PC-9 (cell line): ENCODE measurements around the gene INTS11. TPM values are rescaled to one million over a fixed set of nuclear protein-coding genes. Genes with fewer than 3 reads are reported as not detected.

Experiments used
- BruUV-seq: library from RNA; stranded (reverse); fragments of 400-500 nt; replicated peaks from 2 replicates; lab custom pipeline; 2021; lab: Mats Ljungman, UMichigan
- CTCF ChIA-PET: fragments of 300-600 bp; sonication (Branson Sonifier 250); formaldehyde crosslinking; loops from one replicate; lab custom pipeline; 2022; ENCODE audit warnings: antibody characterized with exemption; lab: Charles Lee
- POLR2A ChIA-PET: fragments of 300-600 bp; sonication (Branson Sonifier 250); formaldehyde crosslinking; loops from one replicate; lab custom pipeline; 2022; ENCODE audit warnings: antibody characterized with exemption; ENCODE audit not compliant: unreplicated experiment; lab: Charles Lee
- DNase-seq, 2 experiments: peaks; one replicate each; pipeline versions ENCODE4 v3.0.0 to v3.0.0-alpha.2; 2015 to 2022; ENCODE audit warnings: mixed read lengths in 1 of 2
- H2AFZ ChIP-seq: fragments of 200-600 bp; sonication (generic); 2 replicates; pipeline ENCODE4 v1.8.1; 2017; ENCODE audit warnings: antibody characterized with exemption
- H3F3A ChIP-seq: fragments of 200-600 bp; sonication (generic); 2 replicates; pipeline ENCODE4 v1.8.1; 2017; ENCODE audit warnings: antibody characterized with exemption, mild to moderate bottlenecking, low read depth; ENCODE audit not compliant: insufficient read depth
- H3K27ac ChIP-seq: fragments of 200-600 bp; sonication (generic); 2 replicates; pipeline ENCODE4 v1.6.1; 2016; ENCODE audit warnings: mixed run types
- H3K27me3 ChIP-seq: fragments of 200-600 bp; sonication (generic); 2 replicates; pipeline ENCODE4 v1.6.1; 2016; ENCODE audit warnings: low read depth, mixed run types; ENCODE audit not compliant: insufficient read depth
- H3K36me3 ChIP-seq: fragments of 200-600 bp; sonication (generic); 2 replicates; pipeline ENCODE4 v1.6.1; 2016; ENCODE audit warnings: low read depth, mixed run types
- H3K4me1 ChIP-seq: fragments of 200-600 bp; sonication (generic); replicated peaks from 2 replicates; pipeline ENCODE4 v1.6.1; 2016; ENCODE audit warnings: mixed run types; ENCODE audit not compliant: insufficient read depth
- H3K4me2 ChIP-seq: fragments of 200-600 bp; sonication (generic); 2 replicates; pipeline ENCODE4 v1.6.1; 2017; ENCODE audit warnings: mixed run types
- H3K4me3 ChIP-seq: fragments of 200-600 bp; sonication (generic); 2 replicates; pipeline ENCODE4 v1.6.1; 2016; ENCODE audit warnings: mixed run types
- H3K79me2 ChIP-seq: fragments of 200-600 bp; sonication (generic); 2 replicates; pipeline ENCODE4 v1.6.1; 2017; ENCODE audit warnings: low read depth, mixed run types
- H3K9me2 ChIP-seq: fragments of 200-600 bp; sonication (generic); 2 replicates; pipeline ENCODE4 v1.8.1; 2017; ENCODE audit warnings: mild to moderate bottlenecking; ENCODE audit not compliant: insufficient read depth
- H3K9me3 ChIP-seq: fragments of 200-600 bp; sonication (generic); 2 replicates; pipeline ENCODE4 v1.8.1; 2016; ENCODE audit warnings: low read depth; ENCODE audit not compliant: insufficient read depth
- H4K20me1 ChIP-seq: fragments of 200-600 bp; sonication (generic); 2 replicates; pipeline ENCODE4 v1.8.1; 2017; ENCODE audit not compliant: insufficient read depth
- EZH2 ChIP-seq: fragments of 200-600 bp; sonication (generic); IDR thresholded peaks from 2 replicates; pipeline ENCODE4 v1.8.0; 2017; ENCODE audit warnings: antibody characterized with exemption, low read depth
- intact Hi-C: fragments of 100-400 bp; cut with micrococcal nuclease; formaldehyde crosslinking; loops from one replicate; pipeline ENCODE4 v1.10.0; 2022; ENCODE audit not compliant: unreplicated experiment
- total RNA-seq: library from RNA; stranded (reverse); gene quantifications from 2 replicates; pipeline ENCODE4 v1.2.3, GENCODE V29; 2021
- TF ChIP-seq, protein P1 (sequence below): fragments of 200-600 bp; sonication (generic); conservative IDR thresholded peaks from 2 replicates; pipeline ENCODE4 v1.6.1; 2017; ENCODE audit warnings: mixed run types, antibody characterized with exemption, mild to moderate bottlenecking, moderate library complexity

Gene INTS11
- total RNA-seq, 1 experiment from 2014 or later: 130 TPM

DNA sequence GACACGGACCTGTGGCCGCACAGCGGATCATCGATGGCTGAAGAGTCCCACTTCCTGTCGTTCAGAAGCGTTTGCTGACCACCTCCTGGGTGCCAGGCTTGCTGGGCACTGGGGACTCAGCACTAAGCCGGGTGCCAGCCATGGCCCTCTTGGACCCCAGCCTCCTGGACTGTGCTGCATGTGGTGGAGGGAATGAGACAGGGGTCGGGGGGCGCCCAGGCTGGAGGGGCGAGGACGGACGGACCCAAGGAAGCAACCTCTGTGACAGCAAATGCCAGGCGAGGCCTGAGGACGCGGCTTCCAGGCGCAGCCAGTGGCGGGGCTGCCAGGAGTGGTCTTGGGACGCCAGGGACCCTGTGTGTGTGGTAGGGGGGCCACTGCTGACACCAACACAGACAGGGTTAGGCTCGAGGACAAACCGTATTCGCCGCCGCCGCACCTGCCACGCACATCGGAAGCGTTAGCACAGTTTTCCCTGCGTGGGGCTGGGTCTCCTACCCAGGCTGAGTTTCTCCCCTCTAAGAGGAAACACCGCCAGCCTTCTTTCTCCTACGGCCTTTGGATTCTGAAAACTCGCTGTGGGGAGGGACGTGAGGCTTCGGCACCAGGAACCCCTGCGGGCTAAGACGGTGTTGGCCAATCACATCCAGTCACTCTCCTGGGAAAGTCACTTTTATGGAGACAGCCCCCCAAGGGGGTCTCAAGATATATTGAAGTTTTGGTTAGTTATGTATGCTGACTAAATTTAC is 36.9 kb upstream of the INTS11 start:
- peaks cover 33% of the 10 kb centered on the region; the same call in 1 of the 2 replicates for H3F3A ChIP-seq
- ChIA-PET POLR2A (no interaction called here), CTCF (no interaction called here)
- no peaks in the 10 kb centered on the region for H3K36me3 ChIP-seq
- TF ChIP-seq, protein P1, sequence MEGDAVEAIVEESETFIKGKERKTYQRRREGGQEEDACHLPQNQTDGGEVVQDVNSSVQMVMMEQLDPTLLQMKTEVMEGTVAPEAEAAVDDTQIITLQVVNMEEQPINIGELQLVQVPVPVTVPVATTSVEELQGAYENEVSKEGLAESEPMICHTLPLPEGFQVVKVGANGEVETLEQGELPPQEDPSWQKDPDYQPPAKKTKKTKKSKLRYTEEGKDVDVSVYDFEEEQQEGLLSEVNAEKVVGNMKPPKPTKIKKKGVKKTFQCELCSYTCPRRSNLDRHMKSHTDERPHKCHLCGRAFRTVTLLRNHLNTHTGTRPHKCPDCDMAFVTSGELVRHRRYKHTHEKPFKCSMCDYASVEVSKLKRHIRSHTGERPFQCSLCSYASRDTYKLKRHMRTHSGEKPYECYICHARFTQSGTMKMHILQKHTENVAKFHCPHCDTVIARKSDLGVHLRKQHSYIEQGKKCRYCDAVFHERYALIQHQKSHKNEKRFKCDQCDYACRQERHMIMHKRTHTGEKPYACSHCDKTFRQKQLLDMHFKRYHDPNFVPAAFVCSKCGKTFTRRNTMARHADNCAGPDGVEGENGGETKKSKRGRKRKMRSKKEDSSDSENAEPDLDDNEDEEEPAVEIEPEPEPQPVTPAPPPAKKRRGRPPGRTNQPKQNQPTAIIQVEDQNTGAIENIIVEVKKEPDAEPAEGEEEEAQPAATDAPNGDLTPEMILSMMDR: no peak
- TF ChIP-seq EZH2: no peak
- peaks cover 34% of the 10 kb centered on the region for H3K4me1 ChIP-seq
- DNase-seq: peak in 1 of 2 experiments; percentile 31
- no peaks in the 10 kb centered on the region for H3K9me2 ChIP-seq
- H4K20me1 ChIP-seq: no peaks in the 10 kb centered on the region
- H2AFZ ChIP-seq: no peak overlapping the region
- TSS peak; percentile 12 for BruUV-seq
- no peak overlapping the region for H3K4me3 ChIP-seq
- H3K79me2 ChIP-seq: no peaks in the 10 kb centered on the region
- no peaks in the 10 kb centered on the region for H3K27me3 ChIP-seq
- no peaks in the 10 kb centered on the region for H3K9me3 ChIP-seq
- intact Hi-C loops: no loop called here
- H3K4me2 ChIP-seq: peak overlapping the region; percentile 62
- H3K27ac ChIP-seq: no peak overlapping the region

DNA sequence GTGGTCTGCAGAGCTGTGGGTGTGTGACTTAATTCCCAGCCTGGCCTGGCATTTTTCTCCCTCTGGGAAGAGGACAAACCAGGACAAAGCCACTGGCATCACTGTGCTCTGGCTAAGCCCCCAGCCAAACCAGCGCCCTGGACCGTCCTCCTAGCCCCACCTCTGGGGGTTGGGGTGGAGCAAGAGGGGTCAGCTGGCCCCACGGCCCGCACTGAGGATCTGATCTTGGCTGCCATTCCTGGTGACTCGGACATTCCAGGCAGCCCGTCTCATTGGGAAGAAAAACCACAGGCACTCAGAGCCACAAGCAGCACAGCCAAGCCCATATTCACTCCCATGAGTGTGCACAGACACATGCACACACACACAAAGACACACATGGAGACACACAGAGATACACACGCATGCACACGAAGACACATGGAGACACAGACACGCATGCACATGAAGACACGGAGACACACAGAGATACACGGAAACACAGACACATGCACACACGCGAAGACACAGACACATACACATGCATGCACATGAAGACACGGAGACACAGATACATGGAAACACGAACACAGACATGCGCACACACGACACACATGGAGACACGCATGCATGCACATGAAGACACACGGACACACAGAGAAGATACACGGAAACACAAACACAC is 36.2 kb upstream of the INTS11 start:
- BruUV-seq: no TSS peak
- no peaks in the 10 kb centered on the region for H4K20me1 ChIP-seq
- no peaks in the 10 kb centered on the region for H3K9me3 ChIP-seq
- intact Hi-C loops: no loop called here
- no peaks in the 10 kb centered on the region for H3K9me2 ChIP-seq
- H3K4me3 ChIP-seq: no peak overlapping the region
- POLR2A ChIA-PET: interaction anchor here (0.6 to 0.8 kb wide), 2 partner anchors 14 to 77 kb away, joined by 4 to 8 read pairs; partner anchors contain the start of gene AURKAIP1
- CTCF ChIA-PET: no interaction called here
- H3K4me1 ChIP-seq: peaks cover 34% of the 10 kb centered on the region
- peak; percentile 78 to 91 for DNase-seq
- TF ChIP-seq, protein P1: no peak
- TF ChIP-seq EZH2: no peak
- H3K27ac ChIP-seq: peak overlapping the region; percentile 24; the same call in 1 of the 2 replicates
- H3K79me2 ChIP-seq: no peaks in the 10 kb centered on the region
- H2AFZ ChIP-seq: no peak overlapping the region
- no peaks in the 10 kb centered on the region for H3K36me3 ChIP-seq
- peaks cover 29% of the 10 kb centered on the region; the same call in 1 of the 2 replicates for H3F3A ChIP-seq
- peak overlapping the region; percentile 62 for H3K4me2 ChIP-seq
- H3K27me3 ChIP-seq: no peaks in the 10 kb centered on the region

DNA sequence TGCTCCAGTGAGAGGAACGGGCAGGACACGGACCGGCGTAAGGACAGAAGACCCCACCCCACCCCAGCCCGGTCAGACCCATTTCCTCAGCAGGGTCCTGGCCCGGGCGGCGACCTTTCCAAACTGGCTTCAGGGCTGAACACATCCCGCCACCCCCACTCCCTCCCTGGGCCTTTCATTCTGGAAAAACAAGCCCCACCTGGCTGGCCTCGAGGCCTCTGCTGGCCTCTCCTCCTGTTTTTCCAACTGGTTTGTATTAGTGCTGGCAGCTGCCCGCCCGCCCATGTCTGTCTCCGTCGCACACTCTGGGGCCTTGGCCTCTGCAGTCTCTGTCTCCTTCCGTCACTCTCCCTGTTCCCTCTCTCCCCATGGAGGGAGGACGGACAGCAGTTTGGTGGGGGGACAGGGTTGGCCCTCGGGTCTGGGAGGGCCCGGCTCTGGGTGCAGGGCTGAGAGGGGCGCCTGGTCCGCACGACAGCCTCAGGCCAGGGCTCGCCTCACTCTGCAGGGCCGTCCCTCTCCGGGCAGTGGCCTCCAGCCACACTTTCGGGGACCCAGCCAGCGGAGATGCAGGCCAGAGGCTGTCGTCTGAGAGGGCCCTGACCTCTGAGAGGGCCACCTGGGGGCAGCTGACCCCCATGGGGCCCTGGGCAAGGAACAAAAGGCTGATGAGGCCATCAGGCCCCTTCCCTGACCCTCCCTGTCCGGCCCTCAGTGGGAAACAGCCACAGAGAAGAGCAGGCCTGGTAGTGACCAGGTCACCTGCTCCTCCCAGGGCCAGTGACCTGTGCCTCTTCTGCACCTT is 35.4 kb upstream of the INTS11 start:
- no peaks in the 10 kb centered on the region for H3K36me3 ChIP-seq
- no peaks in the 10 kb centered on the region for H3K27me3 ChIP-seq
- 0 out of 2 replicates have a peak overlapping the region, but pooled peaks have one; percentile 19 for H3K27ac ChIP-seq
- DNase-seq: peak; percentile 10 to 46
- no peaks in the 10 kb centered on the region for H4K20me1 ChIP-seq
- H3K79me2 ChIP-seq: no peaks in the 10 kb centered on the region
- H3K9me3 ChIP-seq: no peaks in the 10 kb centered on the region
- H3K4me2 ChIP-seq: peak overlapping the region; percentile 62
- H2AFZ ChIP-seq: no peak overlapping the region
- BruUV-seq: no TSS peak
- peaks cover 28% of the 10 kb centered on the region; the same call in 1 of the 2 replicates for H3F3A ChIP-seq
- POLR2A ChIA-PET: interaction anchor here (0.6 to 0.8 kb wide), 2 partner anchors 15 to 535 kb away, joined by 3 to 8 read pairs; partner anchors contain the start of gene AURKAIP1
- TF ChIP-seq, protein P1: no peak
- CTCF ChIA-PET: no interaction called here
- intact Hi-C loops: no loop called here
- no peak overlapping the region for H3K4me3 ChIP-seq
- H3K9me2 ChIP-seq: no peaks in the 10 kb centered on the region
- peaks cover 34% of the 10 kb centered on the region for H3K4me1 ChIP-seq
